WI38 (cell line): ENCODE results near the gene GRM2.

ENCODE experiments used
- H3K4me3 ChIP-seq: 2 replicates; pipeline ENCODE4 v1.5.1; 2011; ENCODE audit warnings: low read depth, mild to moderate bottlenecking, control low read depth, low read length
- CTCF ChIP-seq: IDR thresholded peaks from 2 replicates; pipeline ENCODE4 v1.5.1; 2012; ENCODE audit warnings: low read depth, mild to moderate bottlenecking, control low read depth, low read length

The GRM2 gene

GRCh38 chr3:51717947-51718346, 11.1 kb downstream of the GRM2 start:
- no peak overlapping the region for H3K4me3 ChIP-seq
- TF ChIP-seq CTCF: no peak

- TF ChIP-seq CTCF: peak; percentile 56
- no peak overlapping the region for H3K4me3 ChIP-seq
Observed at GRCh38 chr3:51718547-51719409, 11.9 kb downstream of the GRM2 start.

DNA sequence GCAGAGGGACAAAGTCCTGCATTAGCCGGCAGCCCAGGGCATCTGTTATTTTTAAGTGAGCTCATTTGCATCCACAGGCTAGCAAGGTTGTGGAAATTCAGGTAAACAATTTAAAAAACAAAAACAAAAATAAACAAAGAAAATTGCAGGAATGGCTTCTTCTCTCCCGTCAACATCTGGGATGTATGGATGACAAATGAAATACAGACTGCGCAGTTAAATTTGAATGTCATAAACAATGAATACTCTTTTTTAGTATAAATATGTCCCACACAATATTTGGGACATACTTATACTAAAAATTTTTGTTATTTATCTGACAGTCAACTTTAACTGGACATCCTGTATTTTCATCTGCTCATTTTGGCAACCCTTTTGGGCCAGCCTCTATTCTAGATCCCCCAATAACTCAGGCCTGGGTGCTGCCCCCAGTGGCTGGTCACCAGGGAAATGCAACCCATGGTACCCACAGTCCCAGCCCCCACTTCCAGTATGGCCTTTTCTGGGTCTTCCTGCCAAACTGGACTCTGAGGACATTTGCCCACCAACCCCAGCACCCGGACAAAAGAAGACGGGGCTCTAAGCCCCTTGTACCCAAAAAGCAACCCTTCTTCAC, 12.7 kb downstream of the GRM2 start:
- H3K4me3 ChIP-seq: no peak overlapping the region
- no peak for TF ChIP-seq CTCF

- no peak overlapping the region for H3K4me3 ChIP-seq
- TF ChIP-seq CTCF: no peak
Observed at GRCh38 chr3:51720292-51721061, 13.6 kb downstream of the GRM2 start.

DNA sequence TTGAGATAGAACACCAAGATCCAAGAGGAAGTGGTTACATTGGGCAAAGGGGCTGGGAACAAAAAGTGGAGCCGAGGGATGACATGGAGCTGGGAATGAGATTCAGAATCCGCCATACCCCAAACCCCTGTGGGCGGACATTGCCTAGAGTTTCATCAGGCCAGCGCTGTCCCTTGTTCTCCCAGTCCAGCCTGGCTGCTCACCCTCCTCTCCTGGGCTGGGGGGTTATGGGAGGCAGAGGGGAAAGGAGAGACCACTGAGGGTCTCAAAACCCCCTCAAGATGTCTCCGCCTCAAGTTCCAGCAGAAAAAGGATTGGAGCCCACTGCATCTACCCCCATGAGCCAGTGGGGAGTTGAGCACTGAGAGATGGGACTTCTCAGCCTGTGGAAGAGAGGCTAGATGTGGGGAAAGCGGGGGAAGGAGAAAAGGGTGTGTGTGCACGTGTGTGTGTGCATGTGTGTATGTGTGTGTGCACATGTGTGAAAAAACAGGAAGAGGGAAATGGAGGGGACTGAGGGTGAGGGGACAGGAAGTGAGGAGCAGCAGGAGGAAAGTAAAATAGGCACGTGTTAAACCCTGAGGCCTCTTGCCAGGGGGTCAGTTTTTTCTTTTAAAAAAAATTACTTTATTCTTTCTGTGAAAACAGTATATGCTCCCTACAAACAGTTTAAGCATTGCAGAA, 14.3 kb downstream of the GRM2 start:
- TF ChIP-seq CTCF: no peak
- no peak overlapping the region for H3K4me3 ChIP-seq

DNA sequence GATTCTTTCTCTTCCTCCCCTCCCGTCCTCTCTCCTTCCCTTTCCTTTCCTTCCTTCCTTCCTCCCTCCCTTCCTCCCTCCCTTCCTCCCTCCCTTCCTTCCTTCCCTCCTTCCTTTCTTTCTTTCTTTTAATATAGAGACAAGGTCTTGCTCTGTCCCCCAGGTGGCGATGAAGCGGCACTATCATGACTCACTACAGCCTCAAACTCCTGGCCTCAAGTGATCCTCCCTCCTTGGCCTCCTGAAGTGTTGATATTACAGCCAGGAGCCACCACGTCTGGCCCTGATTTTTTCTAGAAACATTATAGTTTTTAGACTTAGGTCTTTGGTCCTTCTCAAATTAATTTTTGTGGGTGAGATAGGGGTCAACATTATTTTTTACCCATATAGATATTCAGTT, 15.5 kb downstream of the GRM2 start:
- H3K4me3 ChIP-seq: no peak overlapping the region
- TF ChIP-seq CTCF: no peak
